T-helper 22 cell (primary cell): ENCODE measurements around the gene GMDS.

Source experiments
- DNase-seq: peaks from one replicate; pipeline ENCODE4 v3.0.0-alpha.2; 2020; ENCODE audit warnings: low read depth

The GMDS gene

DNA sequence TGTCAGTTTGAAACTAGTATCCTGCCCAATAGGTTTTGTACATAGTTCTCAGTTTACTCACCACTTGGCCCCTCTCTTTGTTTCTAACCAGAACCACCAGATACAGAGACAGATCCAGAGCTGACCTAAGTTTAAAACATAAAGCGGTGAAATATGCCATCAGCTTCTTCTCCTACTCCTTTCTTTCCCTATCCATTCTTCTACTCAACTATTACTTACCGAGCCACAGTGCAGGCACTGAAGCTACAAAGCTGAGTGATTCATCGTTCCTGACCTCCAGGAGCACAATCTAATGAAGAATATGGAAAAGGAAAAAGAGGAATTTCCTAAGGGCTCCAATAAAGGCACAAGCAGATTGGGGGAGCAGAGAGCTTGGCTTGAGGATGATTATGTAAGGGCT, 349.7 kb downstream of the GMDS start:
- DNase-seq: no peak

DNA sequence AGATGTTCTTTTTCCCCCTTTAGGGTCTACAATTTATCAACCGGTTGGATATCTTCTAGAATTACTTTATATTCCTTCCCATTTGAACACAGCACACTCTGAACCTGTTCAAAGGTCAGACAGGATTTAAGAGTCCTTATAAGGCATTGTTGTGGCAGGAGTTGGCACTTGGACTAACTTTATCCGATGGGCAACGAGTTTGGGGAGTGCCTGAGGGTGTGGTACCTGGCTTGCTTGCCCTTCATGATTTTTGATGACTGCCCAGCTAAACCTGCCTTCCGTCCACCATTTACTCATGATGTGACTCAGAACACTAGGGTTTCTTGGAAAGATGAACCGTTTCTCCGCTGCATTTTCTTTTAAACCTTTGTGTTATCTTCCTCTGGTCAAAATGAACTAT, 350.5 kb downstream of the GMDS start:
- no peak for DNase-seq

DNA sequence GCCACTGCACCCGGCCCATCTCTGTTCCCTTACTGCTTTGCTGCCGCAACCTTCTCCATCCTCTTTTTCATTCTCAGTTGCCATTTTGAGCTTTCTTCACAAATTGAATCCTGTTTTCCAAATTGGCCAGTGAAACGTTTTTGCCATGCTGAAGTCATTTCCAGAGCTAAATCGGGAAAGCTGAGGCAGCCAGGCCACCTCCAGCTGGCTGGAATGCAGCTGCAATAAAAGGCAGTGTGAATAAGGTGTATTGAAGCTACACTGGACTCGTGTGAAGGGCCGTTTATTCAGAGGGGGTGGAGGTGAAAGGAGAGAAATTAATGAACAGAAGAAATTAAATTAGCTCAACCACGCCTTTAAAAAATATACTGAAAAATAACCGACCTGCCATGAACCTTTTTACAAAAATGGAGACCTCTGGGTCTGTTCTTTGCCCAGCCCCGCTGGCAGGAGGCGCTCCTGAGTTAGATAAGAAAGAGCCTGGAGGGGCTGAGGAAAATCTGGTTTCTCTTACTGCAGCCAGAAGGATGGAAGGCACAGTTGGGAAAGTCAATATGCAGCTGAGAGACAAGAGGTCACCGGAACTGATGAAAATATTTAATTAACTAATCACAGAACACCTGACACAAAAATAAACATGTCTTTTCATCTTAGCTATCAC, 351.8 kb downstream of the GMDS start:
- no peak for DNase-seq

DNA sequence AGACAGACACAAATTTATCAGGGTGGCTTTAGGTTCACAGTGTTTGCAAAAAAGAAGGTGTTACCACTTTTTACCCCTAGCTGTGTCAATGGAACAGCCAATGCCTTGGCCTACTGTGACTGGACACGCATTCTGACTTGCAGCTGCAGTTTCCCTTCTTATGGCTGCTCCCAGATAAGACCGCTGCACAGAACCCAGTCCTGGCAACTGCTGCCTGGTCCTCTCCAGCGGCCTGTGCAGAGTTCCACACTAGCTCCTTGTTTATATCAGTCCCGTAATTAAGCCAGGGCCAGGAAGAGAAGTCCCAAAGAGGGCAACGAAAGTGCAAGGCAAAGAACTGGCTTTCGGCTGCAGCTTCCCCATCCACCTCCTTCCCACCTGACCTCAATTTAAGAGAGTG, 352.7 kb downstream of the GMDS start:
- no peak for DNase-seq

DNA sequence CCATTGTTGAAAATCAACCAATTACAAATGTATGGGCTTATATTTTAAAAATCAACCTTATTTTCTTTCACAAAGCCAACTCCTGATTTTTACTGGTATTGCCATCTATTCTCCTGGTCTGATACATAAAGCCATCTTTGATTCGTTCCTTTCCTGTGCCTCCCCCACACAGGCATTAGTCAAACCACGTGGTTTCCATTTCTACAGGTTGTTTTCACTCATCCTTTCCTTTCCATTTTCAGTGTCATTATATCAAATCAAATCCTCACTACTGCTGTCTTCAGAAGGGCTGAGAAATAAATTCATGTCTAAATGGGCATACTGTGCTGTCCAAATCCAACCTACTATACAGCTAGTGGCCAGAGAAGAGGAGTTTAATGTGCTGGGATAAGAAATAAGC, 354.4 kb downstream of the GMDS start:
- no peak for DNase-seq

DNA sequence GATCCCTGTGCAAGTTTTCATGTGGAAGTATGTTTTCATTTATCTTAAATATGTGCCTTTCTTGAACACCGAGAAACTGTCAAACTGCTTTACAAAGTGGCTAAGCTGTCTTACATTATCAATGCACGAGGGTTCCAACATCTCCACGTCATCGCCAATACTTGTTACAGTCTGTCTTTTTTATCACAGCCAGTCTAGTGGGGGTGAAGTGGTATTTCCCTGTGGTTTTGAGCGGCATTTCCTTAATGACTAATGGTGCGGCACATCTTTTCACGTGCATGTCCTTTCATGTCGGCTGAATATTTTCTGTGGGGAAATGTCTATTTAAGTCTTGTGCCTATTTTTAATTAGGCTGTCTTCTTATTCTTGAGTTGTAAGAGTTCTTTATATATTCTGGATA, 355.3 kb downstream of the GMDS start:
- no peak for DNase-seq

DNA sequence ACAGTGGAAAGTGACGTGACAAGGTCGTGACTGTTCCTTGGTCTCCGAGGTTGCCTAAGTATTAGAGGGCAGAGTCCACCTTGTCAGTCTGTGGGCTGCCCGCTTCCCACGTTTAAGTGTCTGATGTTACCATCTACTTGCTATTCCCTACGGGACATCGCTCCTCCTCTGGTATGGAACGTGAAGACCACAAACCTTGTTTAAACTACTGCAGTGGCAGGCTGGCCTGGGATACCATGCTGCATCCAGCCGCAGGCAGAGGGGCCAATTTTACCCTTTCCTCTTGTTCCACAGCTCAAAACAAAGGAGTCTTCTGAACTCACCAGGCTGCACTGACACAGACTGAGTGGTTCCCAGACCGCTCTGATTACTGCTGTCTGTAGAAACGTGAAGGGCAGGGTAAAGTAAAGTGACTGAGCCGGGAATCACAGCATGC, 359.8 kb downstream of the GMDS start:
- no peak for DNase-seq

DNA sequence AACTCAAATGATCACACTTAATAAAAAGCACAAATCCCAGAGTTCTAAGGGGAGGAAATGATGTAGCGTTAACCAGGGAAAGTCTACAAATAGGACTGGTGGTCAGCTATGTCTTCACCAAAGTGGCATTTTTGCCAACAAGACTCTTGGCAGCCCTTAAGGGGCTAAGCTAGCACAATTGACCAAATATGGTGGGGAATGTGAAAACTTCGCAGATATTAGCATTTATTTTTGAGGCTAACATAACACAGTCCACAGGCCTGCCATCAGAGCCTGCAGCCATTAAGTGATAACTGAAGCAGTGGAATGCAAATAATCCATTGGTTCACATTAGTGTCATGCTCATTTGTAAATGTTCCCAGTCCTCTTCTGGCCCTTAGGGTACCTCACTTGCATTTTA, 361.1 kb downstream of the GMDS start:
- no peak for DNase-seq

DNA sequence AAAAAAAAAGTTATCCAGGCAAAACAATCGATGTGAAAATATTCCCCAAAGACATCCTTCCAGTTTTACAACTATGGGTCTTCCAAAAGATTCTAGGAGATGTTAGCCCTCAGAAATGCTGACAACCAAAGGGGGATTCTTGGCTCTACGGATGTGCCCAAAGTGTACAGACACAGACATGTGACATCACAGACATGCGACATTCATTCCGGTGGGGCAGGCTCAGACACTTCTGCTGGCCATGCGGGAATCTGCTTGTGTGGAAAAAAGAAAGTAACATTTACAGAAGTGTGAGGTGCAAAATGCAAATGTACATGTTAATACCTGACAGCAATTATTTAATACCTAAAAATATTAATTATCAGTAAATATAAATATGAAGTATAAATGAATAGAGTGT, 367.1 kb downstream of the GMDS start:
- no peak for DNase-seq

DNA sequence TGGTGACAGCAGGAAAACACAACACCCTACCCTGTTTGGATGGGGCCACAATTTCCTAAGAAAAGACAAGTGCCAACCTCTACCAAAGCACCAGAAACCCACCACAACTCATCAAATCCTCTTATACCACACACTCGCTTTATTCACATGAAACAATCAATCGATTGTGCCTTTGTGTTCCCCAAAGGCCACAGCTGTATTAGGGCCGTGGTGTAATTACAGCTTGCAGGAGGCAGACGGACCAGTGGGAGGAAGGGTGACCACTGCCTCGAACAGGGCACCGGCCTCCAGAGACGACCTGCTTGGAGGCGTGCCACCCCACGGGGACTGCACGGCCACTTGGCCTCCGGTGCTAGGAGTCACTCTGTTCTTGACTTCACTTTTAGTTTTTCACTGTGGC, 371.6 kb downstream of the GMDS start:
- DNase-seq: no peak

DNA sequence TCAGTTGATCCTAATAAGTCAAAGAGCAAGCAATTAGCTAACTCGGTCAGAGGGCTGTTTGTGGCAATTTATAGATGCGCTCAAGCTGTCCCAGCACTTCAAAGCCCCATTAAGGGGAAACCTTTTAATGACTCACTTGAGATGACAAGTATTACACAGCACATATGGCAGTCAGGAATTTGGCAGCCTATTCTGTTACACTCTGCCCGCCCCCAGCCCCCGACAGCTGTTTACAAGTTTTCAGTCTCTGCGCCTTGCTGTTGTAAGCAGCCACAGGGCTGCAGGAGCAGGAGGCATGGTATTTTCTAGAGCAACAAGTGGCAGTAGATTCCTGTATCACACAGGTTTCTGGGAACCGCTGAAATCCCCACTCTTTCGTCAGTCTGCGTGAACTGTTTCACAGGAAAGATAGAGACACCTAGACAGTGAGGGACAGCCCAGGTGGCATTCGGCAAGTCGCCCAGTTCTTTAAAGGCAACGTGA, 372.7 kb downstream of the GMDS start:
- DNase-seq: no peak

DNA sequence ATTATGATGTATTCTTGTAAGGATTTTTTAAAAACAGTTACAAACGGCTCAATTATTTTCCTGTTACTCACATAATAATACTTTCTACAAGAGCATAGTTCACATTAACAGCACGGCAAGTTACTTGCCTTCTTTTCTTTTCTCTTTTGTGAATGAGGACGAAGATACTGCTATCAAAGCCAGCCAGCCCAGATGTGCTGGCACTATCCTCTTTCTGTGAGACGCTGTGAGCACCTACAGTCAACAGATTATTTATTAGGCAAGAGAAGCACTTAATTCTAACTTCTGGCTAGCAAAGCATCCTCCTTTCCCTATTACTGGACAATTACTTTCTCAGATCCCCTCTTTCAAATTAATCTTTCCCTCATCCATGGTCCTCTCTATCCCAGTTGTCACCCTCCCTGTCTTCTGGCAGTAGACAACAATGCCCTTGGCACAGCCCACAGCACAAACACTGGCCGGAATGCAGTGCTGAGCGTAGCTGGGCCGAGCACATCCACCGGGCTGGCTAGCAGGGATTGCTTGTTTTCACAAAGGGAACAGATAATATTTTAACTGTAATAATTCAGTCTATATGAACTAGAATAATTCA, 373.6 kb downstream of the GMDS start:
- DNase-seq: no peak

DNA sequence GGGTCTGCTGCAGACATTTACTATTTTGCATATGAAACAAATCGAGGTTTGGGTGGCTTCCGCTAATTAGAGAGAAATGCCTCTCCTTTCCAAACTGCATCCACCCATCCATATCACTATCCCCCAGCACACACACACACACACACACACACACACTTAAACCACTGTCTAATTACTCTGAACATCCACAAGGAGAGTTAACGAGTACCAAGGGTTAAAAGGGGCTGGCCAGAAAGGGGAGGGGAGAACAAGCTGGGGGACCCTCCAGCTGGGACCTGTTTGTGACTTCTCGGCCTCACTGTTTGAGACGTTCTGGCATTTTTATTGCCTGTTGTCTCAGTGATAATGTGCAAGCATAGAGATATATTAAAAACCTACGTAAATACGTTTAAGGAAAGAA, 374.5 kb downstream of the GMDS start:
- DNase-seq: no peak

DNA sequence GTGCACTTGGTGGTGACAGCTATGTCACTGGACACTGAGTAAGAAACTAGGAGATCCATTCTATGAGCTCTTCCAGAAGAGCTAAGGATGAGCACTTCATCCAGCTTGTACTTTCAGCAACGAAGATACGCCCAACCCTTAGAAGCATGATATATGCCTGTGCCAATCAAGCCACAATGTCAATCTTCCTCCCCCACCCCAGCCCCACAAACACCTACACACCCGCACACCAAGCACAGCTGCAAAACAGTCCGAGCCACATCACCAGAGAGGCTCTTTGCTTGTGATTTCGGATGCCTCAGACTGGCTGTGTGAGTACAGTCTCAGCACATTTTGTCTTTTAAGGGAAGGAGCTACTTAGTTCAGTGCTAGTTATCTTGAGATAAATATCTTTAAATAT, 375.2 kb downstream of the GMDS start:
- no peak for DNase-seq

DNA sequence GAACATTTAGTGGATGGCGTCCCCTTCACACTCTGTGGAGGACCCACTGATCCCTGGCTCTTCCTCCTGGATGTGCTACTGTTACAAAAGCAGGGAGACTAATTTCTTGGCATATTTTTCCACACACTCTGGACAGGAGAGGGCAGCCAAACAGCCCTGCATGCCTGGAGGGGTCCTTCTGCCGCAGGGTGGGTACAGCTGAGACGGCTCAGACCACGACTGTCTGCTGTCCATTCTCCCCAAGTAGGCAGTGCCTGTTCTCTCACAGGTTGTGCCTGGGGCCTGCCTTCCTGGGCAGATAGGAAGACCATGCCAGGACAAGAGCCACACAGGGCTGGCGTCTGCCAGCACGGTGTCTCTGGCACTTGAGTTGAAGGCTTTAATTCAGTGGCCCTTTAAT, 375.6 kb downstream of the GMDS start:
- DNase-seq: no peak

DNA sequence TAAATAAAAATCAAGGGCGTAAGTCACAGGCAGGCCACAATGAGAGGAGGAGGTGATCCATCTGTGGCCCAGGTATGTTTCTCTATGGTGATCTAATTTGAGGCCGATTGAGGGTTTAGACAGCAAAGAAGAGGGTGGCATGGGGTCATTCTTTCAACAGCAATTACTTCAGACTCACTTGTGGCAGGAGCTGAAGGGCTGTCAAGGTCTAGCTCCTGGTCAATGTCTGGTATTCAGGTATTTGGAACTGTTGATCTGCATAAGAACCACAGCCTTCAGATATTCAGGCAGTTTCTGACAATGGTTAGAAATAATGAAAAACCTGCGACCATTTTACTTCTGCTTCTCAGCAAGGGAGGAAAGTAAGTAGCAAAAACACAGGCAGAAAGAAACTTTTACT, 376.1 kb downstream of the GMDS start:
- DNase-seq: no peak

DNA sequence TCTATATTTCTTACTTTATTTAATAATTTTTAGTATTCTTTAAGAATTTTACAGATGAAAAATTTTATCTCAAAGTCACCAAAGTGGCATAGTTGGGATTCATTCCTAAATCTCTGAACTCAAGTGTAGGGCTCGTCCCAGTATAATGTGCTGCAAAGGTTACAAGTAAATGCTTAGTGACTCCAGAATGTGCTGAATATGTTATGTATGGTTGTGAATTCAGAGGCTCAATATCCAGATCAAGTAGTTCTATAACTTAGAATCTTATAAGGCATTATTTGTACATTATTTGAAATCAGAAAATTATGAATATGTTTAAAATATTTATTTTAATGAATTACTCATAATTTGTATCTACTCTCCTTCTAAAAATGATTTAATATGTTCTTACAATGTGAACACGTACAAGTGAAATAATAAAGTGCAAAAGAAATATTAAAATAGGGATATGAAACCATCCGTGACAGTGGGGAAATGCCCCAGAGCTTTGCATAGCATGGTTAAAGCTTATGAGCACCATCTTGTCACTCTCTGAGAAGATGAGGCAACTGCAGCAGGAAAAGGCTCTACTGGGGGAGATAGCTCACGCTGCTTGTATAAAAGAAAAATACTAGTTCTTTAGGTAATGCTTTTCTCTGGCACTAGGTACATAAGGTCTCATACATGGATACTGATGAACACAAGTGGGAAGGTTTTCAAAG, 376.7 kb downstream of the GMDS start:
- no peak for DNase-seq

DNA sequence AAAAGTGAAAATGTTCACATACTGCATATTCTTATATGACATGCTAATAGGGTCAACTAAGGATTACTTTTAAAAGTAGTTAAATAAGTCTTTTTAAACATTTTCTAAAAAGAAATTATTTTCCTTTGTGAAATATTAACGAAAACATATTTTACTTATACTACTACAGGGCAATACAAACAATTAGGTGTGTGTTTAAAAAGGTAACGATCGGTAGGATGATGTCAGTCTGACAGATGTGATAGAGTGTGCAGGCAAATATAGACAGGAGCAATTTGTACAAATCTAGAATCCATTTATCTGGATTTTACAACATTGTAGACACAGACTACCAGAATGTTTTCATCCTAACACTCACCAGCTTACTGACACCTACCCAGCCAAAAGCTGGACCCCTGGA, 378.2 kb downstream of the GMDS start:
- DNase-seq: no peak

DNA sequence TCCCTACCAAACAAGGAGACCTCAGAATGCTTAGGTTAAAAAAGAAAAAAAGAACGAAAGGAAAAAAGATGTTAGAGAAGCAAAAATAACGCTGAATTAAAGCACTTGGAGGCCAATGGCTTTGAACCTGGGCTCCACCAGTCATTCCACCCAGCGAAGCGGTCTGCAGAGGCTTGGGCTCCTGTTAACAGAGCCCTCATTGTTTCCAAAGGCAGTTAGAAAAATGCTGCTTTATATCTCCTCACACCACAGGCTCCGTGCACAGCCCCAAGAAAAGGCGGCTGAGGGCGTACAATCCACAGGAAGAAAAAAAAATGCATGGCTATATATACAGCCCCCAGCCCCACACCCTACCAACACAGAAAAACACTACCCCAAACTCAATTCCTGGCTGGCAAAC, 379.8 kb downstream of the GMDS start:
- DNase-seq: no peak

DNA sequence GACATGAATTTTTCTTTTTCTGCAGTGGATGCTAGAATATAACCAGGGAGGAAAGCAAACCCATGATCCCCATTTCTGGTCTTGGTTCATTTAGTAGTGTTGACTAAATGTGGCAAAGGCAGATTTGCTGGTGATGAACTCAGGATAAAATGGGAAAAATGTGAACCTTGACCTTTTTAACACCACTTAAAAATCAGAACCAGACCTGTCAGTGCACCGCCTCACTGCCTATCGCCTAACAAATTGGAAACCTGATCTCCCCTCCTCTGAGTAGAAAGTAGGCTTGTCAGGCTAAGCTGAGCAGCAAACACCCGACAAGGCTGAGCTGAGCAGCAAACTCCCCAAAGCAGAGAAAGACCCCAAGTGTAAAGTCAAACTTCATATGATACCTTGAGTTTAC, 380.9 kb downstream of the GMDS start:
- DNase-seq: no peak

DNA sequence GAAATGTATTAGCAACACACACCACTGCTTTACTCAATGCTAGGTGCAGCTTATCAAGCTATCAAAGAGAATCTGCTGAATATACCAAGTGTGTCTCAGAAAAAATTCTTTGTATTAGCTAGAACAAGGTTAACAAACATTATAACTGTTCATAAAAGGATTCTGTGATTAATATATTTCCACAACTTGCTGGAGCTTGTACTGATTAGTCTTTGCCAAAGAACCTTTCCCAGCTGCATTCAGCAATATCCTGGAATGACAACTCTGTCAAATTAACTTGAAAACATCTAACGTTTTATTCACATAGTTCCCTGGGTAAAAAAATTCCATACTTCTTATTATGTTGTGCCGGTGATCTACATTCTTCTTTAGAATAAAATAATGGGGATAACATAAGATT, 383.0 kb downstream of the GMDS start:
- no peak for DNase-seq

DNA sequence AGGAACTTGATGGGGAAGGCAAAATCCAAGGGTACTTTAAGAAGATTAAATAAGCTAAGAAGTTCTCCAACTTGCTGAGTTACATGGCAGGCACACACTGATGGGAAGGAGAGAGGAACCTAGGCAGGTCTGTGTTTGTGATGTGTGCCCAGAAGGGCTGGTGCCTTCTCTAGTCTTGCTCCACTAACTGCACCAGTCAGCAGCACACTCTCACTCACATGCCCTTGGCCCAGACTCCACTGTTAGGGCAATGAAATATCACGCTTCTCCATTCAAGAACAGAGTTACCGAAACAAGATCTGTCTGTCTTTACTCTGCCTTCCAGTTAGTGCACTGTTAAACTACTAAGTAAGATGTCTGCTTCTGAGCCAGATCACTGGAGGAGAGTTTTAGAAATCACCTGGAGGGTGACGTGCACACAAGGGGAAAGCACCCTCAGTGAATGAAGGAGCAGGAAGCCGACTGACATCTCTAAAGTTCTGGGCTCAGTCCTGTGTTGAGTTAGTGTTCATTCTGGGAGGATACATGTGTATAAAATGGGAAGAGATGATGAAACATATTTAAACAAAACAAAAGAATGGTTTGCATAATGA, 384.6 kb downstream of the GMDS start:
- DNase-seq: no peak

DNA sequence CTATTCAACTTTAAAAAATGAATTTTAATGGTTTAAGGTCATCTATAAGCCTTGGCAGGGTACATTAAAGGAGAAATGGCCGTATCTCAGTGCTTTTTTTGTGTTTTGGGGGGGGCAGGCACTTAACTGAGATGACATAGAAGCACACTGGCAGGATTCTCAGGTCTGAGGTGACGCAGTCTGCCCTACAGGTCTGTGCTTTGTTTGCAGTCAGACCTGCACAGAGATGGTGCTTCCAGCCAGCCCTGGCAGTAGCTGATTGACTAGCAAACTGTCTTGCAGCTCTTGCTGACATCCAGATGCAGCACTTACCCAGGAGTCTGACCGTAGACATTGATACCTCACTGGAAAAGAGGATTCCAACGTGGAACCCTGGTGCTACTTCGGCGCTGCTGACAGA, 386.5 kb downstream of the GMDS start:
- no peak for DNase-seq
